ENCODE results near the gene HTR1D.

- TF ChIP-seq SRF (IDR thresholded peaks at IDR 0.05; ENCODE audit: low read depth) (no peak), MAX (IDR thresholded peaks at IDR 0.05) (no peak), CTCF (IDR thresholded peaks at IDR 0.05 in 2 of 3, conservative IDR thresholded peaks at IDR 0.05 in 1 of 3; ENCODE audit: borderline replicate concordance in 1 of 3, insufficient read depth in 1 of 3, low read depth in 2 of 3, low read length in 2 of 3) (no peak), YY1 (IDR thresholded peaks at IDR 0.05; ENCODE audit: extremely low read depth, insufficient replicate concordance, low read depth, low read length) (no peak), FOSL1 (IDR thresholded peaks at IDR 0.05; ENCODE audit: low read depth) (no peak)
Observed at GRCh38 chr1:23217421-23218115, at the start of gene HTR1D.
